C4-2B (cell line): ENCODE data around the gene KHDC4.

Experiments used
- ZFX ChIP-seq: fragments of 450-650 bp; IDR thresholded peaks from 2 replicates; pipeline ENCODE4 v1.6.1; 2017
- TF ChIP-seq, protein P1 (sequence below): fragments of 450-650 bp; conservative IDR thresholded peaks from 2 replicates; pipeline ENCODE4 v1.5.1; 2017; ENCODE audit warnings: mild to moderate bottlenecking

DNA sequence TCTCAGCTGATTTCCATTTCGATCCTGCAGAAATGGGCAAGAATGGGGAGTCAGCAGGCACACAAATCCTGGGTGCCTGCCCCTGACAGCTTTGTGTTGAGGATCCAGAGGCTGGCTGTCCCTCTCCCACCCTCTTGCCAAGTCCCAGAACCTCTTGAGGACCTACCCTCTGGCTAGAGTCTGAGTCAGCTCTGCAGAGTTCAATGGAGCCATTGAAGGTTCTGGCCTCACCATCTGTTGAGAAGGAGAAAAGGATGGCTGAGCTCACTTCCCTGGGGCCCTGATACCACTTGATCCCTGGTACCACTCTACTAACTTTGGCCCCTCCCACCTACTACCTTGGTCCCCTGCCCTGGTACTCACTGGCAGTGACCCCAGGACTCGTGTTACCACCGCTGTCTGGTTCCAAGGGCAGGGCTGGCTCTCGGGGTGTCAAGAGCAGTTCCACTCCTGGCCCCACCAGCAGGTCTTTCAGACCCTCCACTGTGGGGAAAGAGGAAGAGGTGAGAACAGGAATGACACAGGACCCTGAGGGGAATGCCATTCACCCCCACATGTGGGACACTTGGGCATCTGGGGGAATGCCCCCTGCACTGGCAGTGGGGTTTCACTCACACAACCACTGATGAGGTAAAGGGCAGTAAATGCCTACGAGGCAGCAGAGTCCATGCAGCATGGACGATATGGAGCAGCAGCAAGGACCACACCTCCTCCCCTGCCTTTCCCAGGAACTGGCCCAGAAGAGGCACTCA lies 17.7 kb upstream of the KHDC4 start:
- TF ChIP-seq, protein P1, sequence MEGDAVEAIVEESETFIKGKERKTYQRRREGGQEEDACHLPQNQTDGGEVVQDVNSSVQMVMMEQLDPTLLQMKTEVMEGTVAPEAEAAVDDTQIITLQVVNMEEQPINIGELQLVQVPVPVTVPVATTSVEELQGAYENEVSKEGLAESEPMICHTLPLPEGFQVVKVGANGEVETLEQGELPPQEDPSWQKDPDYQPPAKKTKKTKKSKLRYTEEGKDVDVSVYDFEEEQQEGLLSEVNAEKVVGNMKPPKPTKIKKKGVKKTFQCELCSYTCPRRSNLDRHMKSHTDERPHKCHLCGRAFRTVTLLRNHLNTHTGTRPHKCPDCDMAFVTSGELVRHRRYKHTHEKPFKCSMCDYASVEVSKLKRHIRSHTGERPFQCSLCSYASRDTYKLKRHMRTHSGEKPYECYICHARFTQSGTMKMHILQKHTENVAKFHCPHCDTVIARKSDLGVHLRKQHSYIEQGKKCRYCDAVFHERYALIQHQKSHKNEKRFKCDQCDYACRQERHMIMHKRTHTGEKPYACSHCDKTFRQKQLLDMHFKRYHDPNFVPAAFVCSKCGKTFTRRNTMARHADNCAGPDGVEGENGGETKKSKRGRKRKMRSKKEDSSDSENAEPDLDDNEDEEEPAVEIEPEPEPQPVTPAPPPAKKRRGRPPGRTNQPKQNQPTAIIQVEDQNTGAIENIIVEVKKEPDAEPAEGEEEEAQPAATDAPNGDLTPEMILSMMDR, result no peak
- no peak for TF ChIP-seq ZFX
